ENCODE data around the gene TCL1B.
"Not testable (repeated sequence)": the region's sequence is repeated elsewhere in the genome, so short reads cannot be mapped to it uniquely, and the experiment has no call there.

The TCL1B gene, protein sequence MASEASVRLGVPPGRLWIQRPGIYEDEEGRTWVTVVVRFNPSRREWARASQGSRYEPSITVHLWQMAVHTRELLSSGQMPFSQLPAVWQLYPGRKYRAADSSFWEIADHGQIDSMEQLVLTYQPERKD

DNA sequence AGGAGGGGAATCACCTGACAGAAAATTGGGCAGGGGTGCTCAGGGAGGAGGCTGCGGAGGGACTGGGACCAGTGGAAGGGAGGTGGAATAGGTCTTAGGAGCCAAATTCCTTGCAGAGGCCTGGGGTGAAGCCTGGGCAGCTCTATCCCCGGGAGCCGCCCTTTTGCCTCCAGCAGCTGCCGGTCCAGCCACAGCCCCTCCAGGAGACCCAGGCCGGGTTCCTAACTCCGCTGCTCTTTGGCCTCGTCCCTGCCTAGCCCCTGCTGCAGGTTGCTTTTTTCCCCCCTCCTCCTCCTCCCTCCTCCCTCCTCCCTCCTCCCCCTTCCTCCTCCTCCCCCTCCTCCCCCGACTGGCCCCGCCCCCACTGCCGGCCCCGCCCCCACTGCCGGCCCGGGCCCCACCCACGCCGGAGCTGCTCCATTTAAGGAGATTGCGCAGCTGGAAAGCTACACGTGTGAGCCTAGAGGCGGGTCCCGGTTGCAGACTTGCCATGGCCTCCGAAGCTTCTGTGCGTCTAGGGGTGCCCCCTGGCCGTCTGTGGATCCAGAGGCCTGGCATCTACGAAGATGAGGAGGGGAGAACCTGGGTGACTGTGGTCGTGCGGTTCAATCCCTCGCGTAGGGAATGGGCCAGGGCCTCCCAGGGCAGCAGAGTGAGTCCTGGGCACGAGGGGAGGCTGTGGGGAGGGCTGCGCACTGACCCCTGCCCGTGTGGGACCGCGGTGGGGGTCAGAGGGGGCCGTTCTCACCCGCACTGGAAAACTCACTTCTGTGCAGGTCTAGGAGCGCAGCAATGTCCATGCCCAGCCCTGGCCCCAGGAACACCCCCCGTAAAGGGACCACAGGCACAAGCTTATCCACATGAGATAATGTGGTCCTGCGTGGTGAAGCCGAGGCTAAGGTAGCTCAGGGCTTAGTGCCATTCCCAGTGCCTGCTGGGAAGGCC is at the start of gene TCL1B:
TSS of gene TCL1B (plus strand) at position 449 of the 945 bp plus-strand sequence. CDS start at position 491, 42 bp downstream.
- no peak for DNase-seq

DNA sequence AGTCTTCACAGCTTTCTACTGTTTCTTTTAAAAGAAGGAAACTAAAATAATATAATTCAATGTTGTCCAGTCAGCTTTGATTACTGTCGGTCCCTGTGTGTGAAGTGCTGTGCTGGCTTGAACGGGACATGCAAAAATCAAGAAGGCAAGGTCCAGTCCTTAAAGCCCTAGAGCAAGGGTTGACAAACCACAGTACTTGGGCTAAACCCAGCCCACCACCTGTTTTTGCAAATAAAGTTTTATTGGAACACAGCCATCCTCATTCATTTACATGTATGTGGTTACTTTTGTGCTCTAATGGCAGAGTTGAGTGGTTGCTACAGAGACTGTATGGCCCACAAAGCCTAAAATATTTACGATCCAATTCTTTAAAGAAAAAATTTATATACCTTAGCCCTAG is 41.2 kb upstream of the TCL1B start:
- no peak for DNase-seq

DNA sequence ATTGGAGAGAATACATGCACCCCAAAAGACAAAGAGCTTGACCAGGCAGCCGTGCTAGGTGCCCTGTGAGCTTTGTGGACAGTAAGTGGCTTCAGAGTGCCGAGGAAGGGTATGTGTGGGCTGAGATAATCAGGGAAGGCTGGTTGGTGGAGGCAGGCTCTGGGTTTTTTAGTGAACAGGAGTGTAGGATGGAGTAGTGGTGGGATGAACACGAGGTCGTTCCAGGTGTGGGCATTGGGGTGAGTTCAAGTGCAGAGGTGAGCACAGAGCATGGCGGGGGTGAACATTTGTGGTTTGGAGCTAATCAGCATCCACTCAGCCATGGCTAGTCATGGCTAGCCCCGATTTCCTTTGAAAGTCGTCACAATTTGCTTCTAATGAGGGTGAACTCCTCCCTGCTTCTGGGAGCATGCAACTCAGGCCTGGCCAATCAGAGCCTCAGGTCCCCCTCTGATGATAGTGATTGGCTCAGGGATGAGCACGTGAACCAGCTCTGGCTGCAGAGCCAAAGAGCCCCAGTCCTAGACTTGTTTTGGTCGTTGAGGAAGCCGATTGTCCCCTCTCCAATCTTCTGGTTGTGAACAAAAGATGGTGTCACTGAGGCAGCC is 40.7 kb upstream of the TCL1B start:
- DNase-seq = no peak

DNA sequence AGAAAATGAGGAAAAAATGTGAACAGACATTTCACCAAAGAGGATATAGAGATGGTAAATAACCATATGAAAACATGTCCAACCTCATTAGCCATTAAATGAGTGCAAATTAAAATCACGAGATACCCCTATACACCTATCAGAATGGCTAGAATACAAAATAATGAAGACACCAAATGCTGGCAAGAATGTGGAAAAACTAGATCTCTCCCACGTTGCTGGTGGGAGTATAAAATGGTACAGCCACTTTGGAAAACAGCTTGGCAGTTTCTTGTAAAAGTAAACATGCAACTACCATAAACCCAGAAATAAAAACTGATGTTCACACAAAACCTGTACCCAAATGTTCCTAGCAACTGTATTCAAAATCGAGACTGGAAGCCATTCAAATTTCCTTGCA is 38.3 kb upstream of the TCL1B start:
- DNase-seq = no peak

DNA sequence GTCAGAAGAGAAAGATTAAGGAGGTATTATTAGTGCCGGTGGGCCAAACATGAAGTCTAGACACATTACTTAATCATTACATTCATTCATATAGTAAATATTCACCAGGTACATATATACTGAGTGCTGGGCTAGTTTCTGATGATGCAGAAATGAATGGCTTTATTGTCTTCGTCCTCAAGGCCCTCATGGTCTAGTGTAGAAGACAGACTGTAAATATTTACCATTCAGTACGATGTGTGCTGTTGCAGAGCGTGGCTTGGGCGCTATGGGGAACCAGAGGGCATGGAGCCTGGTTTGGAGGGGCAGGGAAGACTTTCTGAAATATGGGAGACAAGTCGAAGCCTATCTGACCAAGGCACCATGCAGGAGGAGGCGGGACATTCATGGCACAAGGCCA is 37.0 kb upstream of the TCL1B start:
- no peak for DNase-seq

DNA sequence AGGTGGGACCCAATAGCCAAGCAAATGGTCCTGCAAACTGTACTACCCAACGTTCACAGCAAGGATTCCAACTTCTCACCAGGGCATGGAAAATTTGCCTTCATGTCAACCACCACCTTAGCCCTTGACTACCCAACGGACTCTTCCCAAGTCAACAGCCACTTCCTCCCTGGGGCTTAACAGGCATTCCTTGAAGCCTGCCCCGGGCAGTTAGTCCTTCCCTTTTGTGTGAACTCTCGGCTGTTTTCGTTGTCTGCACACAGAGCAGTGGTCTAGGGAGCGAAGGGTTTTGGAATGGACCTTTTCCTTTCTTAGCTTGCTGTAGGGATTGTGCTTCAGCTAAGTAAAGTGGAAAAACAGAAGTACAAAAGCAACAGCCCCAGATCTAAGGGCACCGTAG is 35.2 kb upstream of the TCL1B start:
- DNase-seq = no peak

DNA sequence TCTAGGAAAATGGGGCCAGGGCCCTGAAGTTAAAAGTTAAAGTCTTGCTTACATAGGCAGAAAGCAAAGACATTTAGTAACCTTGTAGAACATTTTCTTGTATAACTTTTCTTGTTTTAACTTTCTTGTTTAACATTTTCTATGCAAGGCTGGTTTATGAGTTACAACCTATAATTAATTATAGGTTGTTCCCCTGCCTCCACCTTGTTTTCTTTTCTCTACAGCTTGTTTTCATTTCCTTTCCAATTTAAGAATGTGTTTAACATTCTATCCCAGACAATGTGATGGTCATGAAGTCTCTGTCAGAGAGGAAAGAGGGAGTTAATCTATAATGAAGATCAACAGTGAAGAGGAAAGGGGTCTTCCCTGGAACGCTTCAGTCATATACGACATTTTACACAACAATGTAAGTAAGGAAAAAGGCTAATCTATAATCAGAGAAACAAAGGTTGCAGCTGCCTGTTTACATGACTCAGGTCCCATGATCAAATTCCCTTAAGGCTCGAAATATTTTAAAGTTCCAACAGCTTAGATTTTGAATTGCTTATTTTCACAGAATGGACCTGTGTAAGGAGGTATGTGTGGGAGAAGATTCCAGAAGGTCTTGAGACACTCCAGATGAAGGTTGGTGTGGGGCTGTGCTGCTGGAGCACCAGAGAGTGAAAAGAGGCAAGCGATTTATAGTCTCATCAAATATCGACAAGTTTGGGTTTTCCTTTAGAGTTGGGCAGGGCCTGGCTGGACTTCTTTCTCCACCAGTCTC is 34.2 kb upstream of the TCL1B start:
- DNase-seq = no peak

DNA sequence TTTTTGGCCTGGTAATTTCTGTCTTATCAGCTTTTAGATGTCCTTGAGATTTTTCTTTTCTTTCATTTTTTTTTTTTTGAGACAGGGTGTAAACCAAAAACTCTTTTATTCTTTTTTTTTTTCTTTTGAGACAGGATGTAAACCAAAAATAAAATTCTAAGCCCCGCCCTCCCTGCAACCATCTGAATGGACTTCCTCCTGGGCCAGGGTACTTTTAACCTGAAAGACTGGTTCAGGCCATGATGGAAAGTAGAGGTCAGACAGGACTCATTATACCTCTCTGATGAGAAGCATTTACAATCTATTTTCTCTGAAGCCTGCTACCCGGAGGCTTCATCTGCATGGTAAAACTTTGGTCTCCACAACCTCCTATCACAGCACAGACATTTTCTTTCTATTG is 33.5 kb upstream of the TCL1B start:
- no peak for DNase-seq

DNA sequence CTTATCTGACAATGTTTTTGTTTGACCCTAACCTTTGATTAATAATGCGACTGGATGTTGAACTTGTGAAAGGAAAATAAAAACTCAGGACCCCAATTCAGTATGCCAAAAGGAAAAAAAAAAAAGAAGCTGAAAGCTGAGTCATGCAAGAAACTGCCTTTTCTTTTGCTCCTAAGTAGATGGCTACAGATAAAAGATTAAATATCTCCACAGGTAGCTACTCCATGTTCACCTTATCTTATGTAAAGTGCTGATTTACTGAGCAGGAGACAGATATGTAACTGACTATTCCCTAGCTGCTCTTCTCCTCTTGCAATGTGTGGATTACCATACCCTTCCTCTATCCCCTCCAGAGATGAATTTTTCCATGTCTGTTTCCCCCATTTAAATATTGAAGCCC is 30.8 kb upstream of the TCL1B start:
- DNase-seq = no peak

DNA sequence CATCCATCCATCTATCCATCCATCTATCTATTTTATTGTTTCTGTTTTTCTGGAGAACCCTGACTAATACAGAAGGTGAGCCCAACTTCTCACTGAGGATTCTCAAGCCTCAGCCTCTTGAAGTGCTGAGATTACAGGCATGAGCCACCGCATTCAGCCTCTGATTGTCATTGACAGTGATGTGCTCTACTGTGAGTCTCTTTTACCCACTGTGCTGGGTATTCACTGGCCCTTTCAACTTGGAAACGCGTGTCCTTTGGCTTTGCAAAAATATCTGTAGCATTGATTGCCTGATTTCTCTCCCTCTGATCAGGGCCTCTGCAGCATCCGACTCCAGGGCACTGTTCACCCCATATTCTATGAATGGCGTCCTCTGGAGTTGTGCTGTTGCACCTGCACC is 29.6 kb upstream of the TCL1B start:
- DNase-seq = no peak

DNA sequence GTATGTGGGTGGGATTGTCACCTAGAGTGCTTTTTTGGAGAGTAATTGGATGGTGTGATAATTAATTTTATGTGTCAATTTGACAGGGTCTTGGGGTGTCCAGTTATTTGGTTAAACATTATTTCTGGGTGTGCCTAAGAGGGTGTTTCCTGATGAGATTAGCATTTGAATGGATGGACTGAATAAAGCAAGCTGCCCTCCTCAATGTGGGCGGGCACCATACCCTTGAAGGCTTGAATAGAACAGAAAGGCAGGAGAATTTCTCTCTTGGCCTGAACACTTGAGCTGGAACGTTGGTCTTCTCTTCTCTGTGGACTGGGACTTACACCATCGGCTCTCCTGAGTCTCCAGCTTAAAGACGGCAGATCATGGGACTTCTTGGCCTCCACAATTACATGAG is 28.8 kb upstream of the TCL1B start:
- no peak for DNase-seq

DNA sequence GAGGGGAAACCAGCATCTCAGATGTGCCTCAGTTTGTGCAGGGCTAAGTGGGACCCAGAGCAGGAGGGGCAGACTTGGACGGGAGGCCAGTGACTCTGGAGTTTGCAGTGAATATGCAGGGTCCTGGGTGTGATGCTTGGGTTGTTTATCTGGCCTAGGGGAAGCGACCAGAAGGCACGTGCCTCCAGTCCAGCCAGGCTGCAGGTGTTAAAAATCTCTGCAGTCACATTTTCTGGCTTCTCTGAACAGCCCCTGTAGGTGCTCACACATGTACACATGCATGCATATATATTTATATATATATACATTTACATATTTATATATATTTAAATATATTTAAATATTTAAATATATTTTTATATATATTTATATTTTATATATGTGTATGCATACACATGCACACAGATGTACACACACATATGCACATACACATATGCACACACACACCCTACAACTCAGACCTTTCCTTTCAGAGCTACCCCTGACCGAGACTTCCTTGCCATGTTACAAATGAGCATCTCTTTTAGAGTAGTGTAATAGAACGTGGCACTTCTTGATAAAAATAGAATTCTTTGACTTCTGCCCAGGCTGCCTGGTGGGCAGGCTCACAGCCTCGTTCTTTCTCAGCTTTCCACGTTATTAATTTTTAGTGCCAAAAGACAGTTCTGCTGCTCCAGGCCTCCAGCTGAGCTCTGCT is 26.8 kb upstream of the TCL1B start:
- DNase-seq = no peak

DNA sequence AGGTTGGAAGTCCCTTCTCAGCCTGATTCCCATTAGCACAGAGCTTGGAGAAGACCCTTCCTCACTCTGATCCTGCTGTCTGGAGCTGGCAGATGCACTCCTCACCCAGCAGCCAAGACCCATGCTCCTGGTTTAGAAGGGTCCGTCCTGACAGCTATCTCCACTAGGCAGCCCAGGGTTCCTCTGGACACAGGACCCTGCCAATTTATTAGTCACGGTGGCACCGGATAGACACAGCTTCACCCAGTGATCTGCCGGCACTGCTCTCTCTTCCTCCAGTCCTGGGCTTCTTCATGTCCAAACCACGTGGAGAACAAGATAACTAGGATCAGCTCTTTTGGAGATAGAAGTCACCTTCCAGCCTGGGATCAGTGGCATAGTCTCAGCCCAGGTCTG is 26.2 kb upstream of the TCL1B start:
- DNase-seq = no peak

DNA sequence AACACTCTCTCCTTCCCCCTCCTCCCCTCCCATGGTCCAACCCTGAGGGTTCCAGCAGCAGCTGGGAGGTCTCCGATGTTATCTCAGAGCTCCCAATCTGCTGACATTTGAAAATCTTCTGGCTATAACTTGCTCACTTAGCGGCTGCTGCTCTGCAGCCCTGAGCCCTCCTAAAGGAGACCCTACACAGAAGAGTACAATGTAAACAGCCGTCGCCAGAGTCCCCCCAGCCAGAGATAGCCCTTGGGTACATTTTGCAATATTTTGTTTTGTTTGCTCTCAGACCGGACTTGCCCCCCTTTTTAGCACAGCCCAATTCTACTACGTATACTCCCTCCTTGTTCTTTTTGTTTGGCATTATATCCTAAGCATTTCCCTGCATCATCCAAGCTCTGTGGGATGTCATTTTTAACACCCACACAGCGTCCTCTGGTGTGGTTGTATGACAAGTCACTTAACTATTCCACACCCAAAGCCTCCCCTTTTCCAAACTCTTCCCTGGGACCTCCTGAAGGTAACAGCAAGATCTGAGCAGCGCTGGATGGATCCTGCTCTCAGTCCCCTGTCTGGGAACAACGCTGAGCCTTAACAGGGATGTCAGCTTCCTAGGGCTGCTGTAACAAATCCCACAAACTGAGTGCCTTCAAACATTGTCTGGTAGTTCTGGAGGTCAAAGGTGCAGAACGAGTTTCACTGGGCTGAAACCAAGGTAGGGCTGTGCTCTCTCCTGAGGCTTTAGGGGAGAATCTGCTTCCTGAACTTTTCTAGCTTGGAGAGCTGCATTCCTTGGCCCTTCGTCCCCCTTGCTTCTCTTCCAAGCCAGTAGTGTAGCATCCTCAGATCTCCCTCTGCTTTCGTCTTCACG is 25.3 kb upstream of the TCL1B start:
- DNase-seq = no peak

DNA sequence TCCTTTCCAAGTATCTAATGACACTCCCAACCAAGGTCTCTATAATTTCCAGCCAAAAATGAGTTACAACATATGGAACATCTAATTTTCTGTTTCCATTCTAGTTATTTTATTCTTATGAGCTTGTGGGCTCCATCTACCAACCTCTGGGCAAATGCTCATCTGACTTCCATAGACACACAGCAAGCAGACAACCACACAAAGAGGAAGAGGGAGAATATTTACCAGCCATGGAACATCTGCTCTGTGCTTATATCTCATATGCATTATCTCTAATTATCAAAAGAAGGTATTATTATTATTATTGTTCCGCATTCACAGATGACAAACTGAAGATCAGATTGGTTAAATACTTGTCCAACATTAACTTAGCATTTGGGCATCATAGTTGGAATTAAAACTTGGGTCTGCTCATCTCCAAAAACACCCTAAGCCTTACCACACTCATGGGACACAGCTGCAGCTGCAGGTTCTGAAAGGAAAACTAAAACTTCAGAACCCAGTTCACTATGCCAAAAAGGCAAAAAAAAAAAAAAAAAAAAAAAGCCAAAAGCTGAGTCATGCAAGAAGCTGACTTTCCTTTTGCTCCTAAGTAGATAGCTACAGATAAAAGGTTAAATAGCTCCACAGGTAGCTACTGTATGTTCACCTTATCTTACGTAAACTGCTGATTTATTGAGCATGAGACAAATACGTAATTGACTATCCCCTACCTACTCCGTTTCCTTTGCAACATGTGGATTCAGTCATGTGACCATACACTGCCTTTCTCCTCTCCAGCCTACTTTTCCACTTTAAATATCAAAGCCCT is 23.6 kb upstream of the TCL1B start:
- DNase-seq = no peak

DNA sequence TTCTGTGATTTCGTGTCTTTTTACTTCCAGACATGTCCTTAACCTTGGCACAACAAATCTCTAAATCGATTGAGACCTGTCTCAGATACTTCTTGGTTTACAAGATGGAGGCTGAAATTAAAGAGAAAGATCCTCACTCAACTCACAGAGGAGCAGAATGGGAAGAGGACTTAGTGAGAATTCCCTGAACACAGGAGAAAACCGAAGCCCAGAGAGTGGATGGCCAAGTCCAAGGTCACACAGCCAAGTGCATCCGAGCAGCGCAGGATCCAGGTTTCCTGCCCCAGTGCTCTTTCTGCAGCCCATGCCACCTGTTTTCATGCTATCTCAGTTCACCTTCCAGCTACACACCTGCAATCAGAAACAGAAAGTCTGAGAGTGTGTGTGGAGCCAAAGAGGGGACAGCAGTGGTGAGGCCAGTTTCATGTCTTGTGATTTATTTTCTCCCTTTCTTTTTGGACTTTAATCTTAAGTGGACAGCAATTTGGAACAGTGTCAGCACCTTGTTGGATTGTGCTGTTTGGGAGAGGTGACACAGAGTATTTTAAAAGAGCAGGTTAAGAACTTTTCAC is 22.9 kb upstream of the TCL1B start:
- DNase-seq = no peak

DNA sequence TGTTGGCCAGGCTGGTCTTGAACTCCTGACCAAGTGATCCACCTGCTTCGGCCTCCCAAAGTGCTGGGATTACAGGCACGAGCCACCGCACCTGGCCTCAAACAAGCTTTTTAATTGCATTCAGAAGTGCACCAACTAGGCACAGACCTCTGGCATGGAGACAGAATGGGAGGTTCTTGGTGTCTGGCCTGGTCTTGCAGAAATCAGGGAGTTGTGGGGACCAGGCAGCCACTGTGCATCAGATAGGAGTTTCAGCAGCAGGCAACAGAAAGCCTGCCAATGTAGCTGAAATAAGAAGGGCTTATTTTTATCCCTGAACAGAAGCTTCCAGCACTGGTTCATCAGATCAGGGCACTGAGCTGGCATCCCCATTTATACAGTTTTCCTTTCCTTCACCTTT is 22.2 kb upstream of the TCL1B start:
- DNase-seq = no peak

DNA sequence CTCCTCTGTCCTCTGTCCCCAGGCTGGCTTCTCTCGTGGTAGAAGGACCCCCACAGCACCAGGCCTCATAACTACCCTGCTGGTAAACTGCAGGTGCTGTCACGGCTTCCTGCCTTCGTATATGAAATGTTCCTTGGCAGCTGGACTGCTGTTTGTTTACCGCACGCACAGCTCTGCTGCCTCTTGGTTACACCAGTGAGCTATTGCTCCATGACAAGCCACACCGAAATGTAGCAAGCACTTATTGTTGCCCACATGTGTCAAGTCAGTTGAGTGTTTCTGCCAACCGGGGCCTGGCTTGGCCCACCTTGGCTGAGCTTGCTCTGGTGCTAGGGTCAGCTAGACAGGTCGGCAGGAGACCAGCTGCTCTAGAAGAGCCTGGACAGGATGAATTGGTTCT is 21.7 kb upstream of the TCL1B start:
- no peak for DNase-seq

DNA sequence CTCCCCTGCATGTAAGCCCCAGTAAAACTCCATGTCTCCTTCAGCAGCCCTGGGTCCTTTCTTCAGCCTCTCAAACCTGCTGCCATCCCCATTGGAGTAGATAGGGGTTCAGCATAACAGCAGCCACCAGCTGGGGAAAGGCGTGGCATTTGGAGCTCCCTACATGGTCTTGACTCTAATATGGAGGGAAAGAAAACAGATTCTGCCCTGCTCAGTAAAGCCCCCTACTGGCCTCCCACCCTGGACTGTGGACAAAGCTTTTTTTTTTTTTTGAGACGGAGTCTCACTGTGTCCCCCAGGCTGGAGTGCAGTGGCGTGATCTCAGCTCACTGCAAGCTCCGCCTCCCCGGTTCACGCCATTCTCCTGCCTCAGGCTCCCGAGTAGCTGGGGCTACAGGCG is 20.7 kb upstream of the TCL1B start:
- DNase-seq = not testable (repeated sequence)

DNA sequence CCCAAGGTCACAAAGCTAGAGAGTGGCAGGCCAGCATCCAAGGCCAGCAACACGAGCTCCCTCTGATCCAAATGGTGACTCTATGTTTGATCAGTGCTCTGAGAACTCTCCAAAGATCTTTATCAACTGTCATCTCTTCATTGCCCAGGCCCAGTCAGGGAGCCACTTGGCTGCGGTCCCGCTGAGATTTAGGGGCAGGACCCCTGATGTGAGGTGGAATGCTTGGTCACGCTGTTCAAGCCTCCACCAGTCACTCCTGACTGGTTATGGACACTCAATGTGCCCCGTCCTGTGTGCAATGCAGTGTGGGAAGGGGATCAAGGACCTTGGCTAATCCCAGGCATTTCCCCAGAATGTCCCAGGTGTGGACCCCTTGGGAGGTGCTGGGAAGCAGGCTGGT is 19.8 kb upstream of the TCL1B start:
- no peak for DNase-seq
